Breast epithelium (tissue), 4 donors: ENCODE results near the gene RPP21. TPM values are rescaled to one million over a fixed set of nuclear protein-coding genes. Genes with fewer than 3 reads are reported as not detected.
"Not testable (repeated sequence)": the region's sequence is repeated elsewhere in the genome, so short reads cannot be mapped to it uniquely, and the experiment has no call there.

Experiments
- DNase-seq, 2 donors: peaks; one replicate each; pipeline ENCODE4 v3.0.0-alpha.2; 2019; ENCODE audit warnings: low spot score in 2 of 2
- H3K27ac ChIP-seq, 2 donors: fragments of 200-600 bp; sonication (generic) in 1 of 2; one replicate each; pipeline ENCODE4 v1.5.1; 2016 to 2019; ENCODE audit warnings: mild to moderate bottlenecking in 1 of 2
- H3K27me3 ChIP-seq, 2 donors: fragments of 200-600 bp; sonication (generic) in 1 of 2; one replicate each; pipeline versions ENCODE4 v1.5.1 to v1.6.0; 2017 to 2019; ENCODE audit warnings: control low read depth in 1 of 2, mild to moderate bottlenecking in 1 of 2
- H3K36me3 ChIP-seq: fragments of 200-600 bp; one replicate; pipeline ENCODE4 v1.5.1; 2019
- H3K4me1 ChIP-seq, 2 donors: fragments of 200-600 bp; sonication (generic); one replicate each; pipeline ENCODE4 v1.5.1; 2016 to 2019; ENCODE audit warnings: control low read depth in 1 of 2
- H3K4me3 ChIP-seq, 3 donors: fragments of 200-600 bp; sonication (generic); 1 replicate in 2 of 3; 2 replicates in 1 of 3; pipeline ENCODE4 v1.5.1; 2016 to 2019; ENCODE audit warnings: mild to moderate bottlenecking in 3 of 3, moderate library complexity in 2 of 3
- H3K9me3 ChIP-seq, 2 donors: fragments of 200-600 bp; sonication (generic) in 1 of 2; one replicate each; pipeline ENCODE4 v1.5.1; 2016 to 2019; ENCODE audit warnings: control low read depth in 1 of 2
- CTCF ChIP-seq, 3 donors: fragments of 450-650 bp; IDR thresholded peaks; one replicate each; pipeline ENCODE4 v1.5.1; 2016 to 2017; ENCODE audit warnings: antibody characterized with exemption in 3 of 3, mild to moderate bottlenecking in 3 of 3, moderate library complexity in 3 of 3
- POLR2A ChIP-seq: fragments of 450-650 bp; IDR thresholded peaks from one replicate; pipeline ENCODE4 v1.6.1; 2016; ENCODE audit warnings: antibody characterized with exemption, mild to moderate bottlenecking, moderate library complexity
- POLR2AphosphoS5 ChIP-seq, 3 donors: sonication (generic); formaldehyde crosslinking; IDR thresholded peaks; one replicate each; pipeline ENCODE4 v1.6.1; 2017; ENCODE audit warnings: antibody characterized with exemption in 3 of 3
- intact Hi-C: fragments of 100-400 bp; cut with DNase I; formaldehyde crosslinking; loops from one replicate; pipeline ENCODE4 v1.15.1; 2023; ENCODE audit warnings: low total_unique reads
- total RNA-seq, 3 donors: library from RNA; depleted of rRNA; stranded (reverse); fragments of >200 nt; gene quantifications; one replicate each; pipeline ENCODE4 v1.1.0, GENCODE V29; 2016

RPP21 gene
- total RNA-seq, 3 donors from 2014 or later, result 59.0 to 69.6 (median 67.8) TPM

GRCh38 chr6:30360139-30360538, 15.2 kb downstream of the RPP21 start:
- no peak for DNase-seq
- Histone ChIP-seq H3K4me3 (no peak overlapping the region), H3K27me3 (peaks cover 3 to 44% of the 10 kb centered on the region in 2 donors), H3K27ac (no peak overlapping the region), H3K36me3 (no peaks in the 10 kb centered on the region), H3K9me3 (no peaks in the 10 kb centered on the region), H3K4me1 (no peaks in the 10 kb centered on the region)
- TF ChIP-seq POLR2AphosphoS5 (IDR thresholded peaks at IDR 0.05), result no peak
- TF ChIP-seq POLR2A, result no peak
- TF ChIP-seq CTCF (IDR thresholded peaks at IDR 0.05), result no peak
- intact Hi-C loops, result no loop called here

GRCh38 chr6:30361661-30362060, 16.7 kb downstream of the RPP21 start:
- no peak for TF ChIP-seq POLR2A
- no peak for TF ChIP-seq POLR2AphosphoS5 (IDR thresholded peaks at IDR 0.05)
- no peak for TF ChIP-seq CTCF (IDR thresholded peaks at IDR 0.05)
- peaks cover 3 to 40% of the 10 kb centered on the region in 2 donors for H3K27me3 ChIP-seq

GRCh38 chr6:30363459-30363858, 18.5 kb downstream of the RPP21 start:
- no peak for DNase-seq
- Histone ChIP-seq H3K36me3 (no peaks in the 10 kb centered on the region), H3K27me3 (peaks cover 0 to 23% of the 10 kb centered on the region in 2 donors), H3K9me3 (no peaks in the 10 kb centered on the region), H3K4me1 (no peaks in the 10 kb centered on the region), H3K27ac (no peak overlapping the region), H3K4me3 (no peak overlapping the region)
- intact Hi-C loops, result no loop called here
- no peak for TF ChIP-seq POLR2A

More at GRCh38 chr6:30361661-30362060, 16.7 kb downstream of the RPP21 start:
- intact Hi-C loops, result no loop called here
- DNase-seq, result no peak
- Histone ChIP-seq H3K27ac (no peak overlapping the region), H3K36me3 (no peaks in the 10 kb centered on the region), H3K9me3 (no peaks in the 10 kb centered on the region), H3K4me3 (no peak overlapping the region), H3K4me1 (no peaks in the 10 kb centered on the region)

- no peaks in the 10 kb centered on the region for H3K36me3 ChIP-seq
- H3K4me3 ChIP-seq, result no peak overlapping the region
- no peak overlapping the region for H3K27ac ChIP-seq
- no peak for TF ChIP-seq CTCF (IDR thresholded peaks at IDR 0.05)
- intact Hi-C loops, result no loop called here
- no peak for DNase-seq
- peaks cover 0 to 20% of the 10 kb centered on the region in 2 donors for H3K27me3 ChIP-seq
- H3K9me3 ChIP-seq, result no peaks in the 10 kb centered on the region
- no peaks in the 10 kb centered on the region for H3K4me1 ChIP-seq
Observed at GRCh38 chr6:30364591-30364990, 19.6 kb downstream of the RPP21 start.

- H3K36me3 ChIP-seq, H3K4me3 ChIP-seq, DNase-seq, H3K4me1 ChIP-seq, H3K9me3 ChIP-seq, H3K27ac ChIP-seq, H3K27me3 ChIP-seq, intact Hi-C loops: not testable (repeated sequence)
Observed at GRCh38 chr6:30369280-30369679, 24.3 kb downstream of the RPP21 start.

GRCh38 chr6:30378290-30378937, 33.5 kb downstream of the RPP21 start:
- Histone ChIP-seq H3K27ac (no peak overlapping the region), H3K4me3 (no peak overlapping the region), H3K27me3 (peaks cover 0 to 7% of the 10 kb centered on the region in 2 donors), H3K36me3 (no peaks in the 10 kb centered on the region), H3K4me1 (no peaks in the 10 kb centered on the region), H3K9me3 (no peaks in the 10 kb centered on the region)
- DNase-seq, result no peak
- TF ChIP-seq CTCF (IDR thresholded peaks at IDR 0.05), result no peak
- no peak for TF ChIP-seq POLR2AphosphoS5 (IDR thresholded peaks at IDR 0.05)
- no peak for TF ChIP-seq POLR2A
- intact Hi-C loops, result no loop called here
